Dendritic cell treated with granulocyte-macrophage colony-stimulating factor and Interleukin-4, amounts not matched to agents 40 ng/mL and 50 ng/mL, for 4 days (primary cell): ENCODE measurements around the gene EFNB2.

Experiments used
- H3K27ac Mint-ChIP-seq: one replicate; pipeline ENCODE4 v1.8.0; 2022; ENCODE audit warnings: mild to moderate bottlenecking, mixed read lengths
- H3K27me3 Mint-ChIP-seq: one replicate; pipeline ENCODE4 v1.8.0; 2022; ENCODE audit warnings: mild to moderate bottlenecking, mixed read lengths
- H3K36me3 Mint-ChIP-seq: one replicate; pipeline ENCODE4 v1.8.0; 2022; ENCODE audit warnings: low read depth, mixed read lengths
- H3K4me1 Mint-ChIP-seq: one replicate; pipeline ENCODE4 v1.8.0; 2022; ENCODE audit warnings: low read depth, mixed read lengths
- H3K4me3 Mint-ChIP-seq: one replicate; pipeline ENCODE4 v1.8.0; 2022; ENCODE audit warnings: mild to moderate bottlenecking, moderate library complexity, mixed read lengths
- H3K9me3 Mint-ChIP-seq: one replicate; pipeline ENCODE4 v1.8.0; 2022; ENCODE audit warnings: mixed read lengths
- intact Hi-C: fragments of 100-400 bp; cut with micrococcal nuclease; formaldehyde crosslinking; loops from one replicate; pipeline ENCODE4 v1.15.0; 2022

Gene EFNB2

DNA sequence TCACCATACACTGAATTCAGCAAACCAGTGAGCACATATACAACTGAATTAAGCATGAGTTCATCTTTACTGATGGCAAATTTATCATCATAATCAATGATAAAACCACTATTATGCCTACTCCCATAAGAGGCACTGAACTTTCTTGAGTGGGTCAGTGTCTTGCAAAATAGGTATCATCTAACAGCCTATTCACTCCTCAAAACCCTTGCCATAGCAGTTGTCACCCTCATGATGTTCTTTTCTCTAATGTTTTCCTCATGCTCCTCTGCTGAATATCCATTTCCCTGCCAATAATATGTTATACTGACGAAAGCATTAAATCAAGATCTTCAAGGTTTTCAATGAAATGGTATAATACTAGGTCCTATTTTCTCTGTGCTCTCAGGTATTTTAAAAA, 26.8 kb upstream of the EFNB2 start:
- peaks cover 30% of the 10 kb centered on the region for H3K36me3 Mint-ChIP-seq
- no peak overlapping the region for H3K27ac Mint-ChIP-seq
- H3K9me3 Mint-ChIP-seq = no peaks in the 10 kb centered on the region
- intact Hi-C loops = no loop called here
- no peak overlapping the region for H3K4me3 Mint-ChIP-seq
- H3K4me1 Mint-ChIP-seq = peaks cover 56% of the 10 kb centered on the region
- H3K27me3 Mint-ChIP-seq = no peaks in the 10 kb centered on the region

DNA sequence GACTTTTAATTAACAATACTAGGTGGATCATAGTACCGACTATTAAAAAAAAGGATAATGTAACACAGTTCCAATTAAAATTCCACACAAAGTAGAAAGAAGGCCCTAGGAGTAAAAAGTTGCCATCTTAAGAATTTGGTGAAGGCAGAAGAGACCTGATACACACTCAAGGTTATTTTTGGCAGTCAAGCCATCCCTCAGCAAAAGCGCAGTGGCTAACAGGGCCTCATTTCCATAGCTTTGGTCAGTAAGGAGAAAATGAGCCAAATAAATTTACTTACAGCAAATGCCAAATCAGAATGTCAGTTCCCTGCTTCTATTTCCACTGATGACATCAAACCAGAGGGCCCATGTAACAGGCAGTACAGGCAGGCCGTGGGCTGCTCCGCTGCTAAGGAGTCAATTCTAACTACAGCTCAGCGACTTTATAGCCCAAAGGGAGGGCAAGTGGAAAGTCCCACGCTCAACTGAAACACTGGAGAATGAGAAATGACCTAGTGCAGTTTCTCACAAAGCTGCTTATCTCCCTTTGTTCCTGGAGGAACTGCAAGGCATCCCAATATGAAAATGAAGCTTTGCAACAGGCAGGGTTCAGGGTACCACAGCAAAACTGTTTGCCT, 26.2 kb upstream of the EFNB2 start:
- Mint-ChIP-seq H3K9me3 (no peaks in the 10 kb centered on the region), H3K4me3 (no peak overlapping the region), H3K27me3 (no peaks in the 10 kb centered on the region), H3K27ac (no peak overlapping the region), H3K36me3 (peaks cover 31% of the 10 kb centered on the region), H3K4me1 (peaks cover 56% of the 10 kb centered on the region)
- intact Hi-C loops = no loop called here

GRCh38 chr13:106560821-106561220, 25.4 kb upstream of the EFNB2 start:
- no peaks in the 10 kb centered on the region for H3K27me3 Mint-ChIP-seq
- H3K4me3 Mint-ChIP-seq = no peak overlapping the region
- peaks cover 48% of the 10 kb centered on the region for H3K4me1 Mint-ChIP-seq
- intact Hi-C loops = no loop called here
- H3K36me3 Mint-ChIP-seq = peaks cover 39% of the 10 kb centered on the region
- no peak overlapping the region for H3K27ac Mint-ChIP-seq
- no peaks in the 10 kb centered on the region for H3K9me3 Mint-ChIP-seq

GRCh38 chr13:106558527-106558926, 23.1 kb upstream of the EFNB2 start:
- Mint-ChIP-seq H3K27ac (no peak overlapping the region), H3K36me3 (peaks cover 62% of the 10 kb centered on the region), H3K27me3 (no peaks in the 10 kb centered on the region), H3K9me3 (no peaks in the 10 kb centered on the region), H3K4me3 (no peak overlapping the region), H3K4me1 (peaks cover 37% of the 10 kb centered on the region)
- intact Hi-C loops = no loop called here

DNA sequence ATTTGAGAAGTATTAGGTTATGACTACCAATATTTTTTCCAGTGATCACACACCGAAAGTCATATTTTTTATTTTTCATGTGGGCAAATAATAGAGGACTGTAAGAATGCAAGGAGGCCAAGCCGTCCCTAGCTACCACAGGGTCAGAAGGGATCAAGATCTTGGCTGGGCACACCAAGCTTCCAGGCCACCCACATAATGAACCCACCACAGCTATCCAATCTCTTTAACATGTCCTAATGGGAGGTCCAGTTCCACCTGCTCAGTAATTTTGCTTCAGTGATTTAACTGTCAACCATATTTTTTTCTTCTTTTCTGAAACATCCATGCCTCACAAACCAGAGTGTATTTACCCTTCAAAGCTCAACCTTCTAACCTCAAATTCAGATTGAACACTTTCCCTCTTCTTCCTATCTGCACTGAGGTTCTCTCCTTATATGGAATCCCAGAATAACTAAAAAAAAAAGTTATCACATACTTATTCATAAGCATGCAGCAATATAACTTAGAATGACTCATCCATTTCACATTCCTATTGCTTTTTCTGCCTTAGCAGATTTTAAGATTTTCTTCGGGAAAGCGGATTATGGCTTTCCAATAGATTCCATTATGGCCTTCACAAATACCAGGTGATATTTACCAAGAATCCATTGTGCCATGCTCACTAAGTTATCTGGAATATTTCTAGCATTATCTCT, 20.3 kb upstream of the EFNB2 start:
- peaks cover 36% of the 10 kb centered on the region for H3K4me1 Mint-ChIP-seq
- intact Hi-C loops = no loop called here
- H3K27me3 Mint-ChIP-seq = no peaks in the 10 kb centered on the region
- H3K27ac Mint-ChIP-seq = no peak overlapping the region
- H3K36me3 Mint-ChIP-seq = peaks cover 77% of the 10 kb centered on the region
- H3K9me3 Mint-ChIP-seq = no peaks in the 10 kb centered on the region
- no peak overlapping the region for H3K4me3 Mint-ChIP-seq

DNA sequence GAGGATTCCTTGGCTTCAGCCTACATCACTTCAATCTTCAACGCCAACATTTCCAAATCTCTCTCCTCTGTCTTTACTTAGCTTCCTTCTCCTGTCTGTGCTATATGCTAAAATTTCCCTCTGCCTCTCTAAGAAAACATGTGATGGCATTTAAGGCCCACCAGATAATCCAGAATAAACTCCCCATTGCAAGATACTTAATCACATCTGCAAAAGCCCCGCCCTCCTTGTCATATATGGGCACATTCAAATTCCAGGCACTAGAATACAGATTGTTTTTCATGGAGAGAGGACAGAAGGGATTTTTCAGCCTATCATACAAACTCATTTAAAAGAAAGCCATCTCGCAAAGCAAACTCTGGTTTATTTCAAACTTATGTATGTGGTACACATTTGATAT, 16.3 kb upstream of the EFNB2 start:
- intact Hi-C loops = no loop called here
- Mint-ChIP-seq H3K36me3 (peaks cover 73% of the 10 kb centered on the region), H3K4me1 (peaks cover 45% of the 10 kb centered on the region), H3K4me3 (no peak overlapping the region), H3K9me3 (no peaks in the 10 kb centered on the region), H3K27ac (peak overlapping the region; percentile 21), H3K27me3 (no peaks in the 10 kb centered on the region)

- Mint-ChIP-seq H3K4me1 (peaks cover 45% of the 10 kb centered on the region), H3K27ac (peak overlapping the region; percentile 21), H3K9me3 (no peaks in the 10 kb centered on the region), H3K27me3 (no peaks in the 10 kb centered on the region), H3K36me3 (peaks cover 70% of the 10 kb centered on the region), H3K4me3 (no peak overlapping the region)
- intact Hi-C loops = no loop called here
These were observed 15.9 kb upstream of the EFNB2 start for GRCh38 chr13:106551350-106551749.

- no peak overlapping the region for H3K4me3 Mint-ChIP-seq
- H3K9me3 Mint-ChIP-seq = no peaks in the 10 kb centered on the region
- H3K4me1 Mint-ChIP-seq = peaks cover 45% of the 10 kb centered on the region
- intact Hi-C loops = no loop called here
- H3K27ac Mint-ChIP-seq = peak overlapping the region; percentile 21
- H3K36me3 Mint-ChIP-seq = peaks cover 63% of the 10 kb centered on the region
- H3K27me3 Mint-ChIP-seq = no peaks in the 10 kb centered on the region
These were observed 15.2 kb upstream of the EFNB2 start for GRCh38 chr13:106550570-106551135.

DNA sequence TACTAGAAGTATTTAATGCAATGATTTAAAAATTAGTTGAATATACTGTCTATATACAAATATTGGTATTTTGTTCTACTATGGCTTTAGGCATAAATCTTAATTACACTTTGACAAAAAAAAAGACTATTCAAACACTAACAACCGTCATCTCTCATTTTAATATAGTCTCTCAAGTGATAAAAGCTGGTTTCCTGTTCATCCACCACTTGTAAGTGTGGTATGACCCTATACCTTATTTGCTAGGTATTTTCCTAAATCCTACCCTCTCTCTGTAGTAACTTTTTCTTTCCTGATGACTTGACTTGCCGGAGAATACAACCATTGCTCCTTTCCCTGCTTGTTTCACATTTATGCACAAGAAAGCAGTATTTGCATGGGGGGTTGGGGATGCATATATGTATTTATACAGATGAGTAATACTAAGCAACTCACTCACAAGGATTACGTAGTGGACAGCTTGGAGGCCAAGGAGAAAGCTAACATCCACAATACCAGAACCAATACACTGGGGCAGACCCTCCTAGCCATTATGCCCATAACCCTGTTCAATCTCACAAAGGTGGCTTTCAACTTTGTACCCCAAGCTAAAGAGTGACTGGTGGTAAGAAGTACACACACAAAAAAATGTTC, 12.7 kb upstream of the EFNB2 start:
- H3K4me1 Mint-ChIP-seq = peaks cover 29% of the 10 kb centered on the region

GRCh38 chr13:106541826-106542225, 6.4 kb upstream of the EFNB2 start:
- intact Hi-C loops = no loop called here
- H3K36me3 Mint-ChIP-seq = peaks cover 24% of the 10 kb centered on the region
- H3K27ac Mint-ChIP-seq = no peak overlapping the region
- no peaks in the 10 kb centered on the region for H3K4me1 Mint-ChIP-seq
- no peaks in the 10 kb centered on the region for H3K9me3 Mint-ChIP-seq
- no peaks in the 10 kb centered on the region for H3K27me3 Mint-ChIP-seq
- H3K4me3 Mint-ChIP-seq = no peak overlapping the region

More for the DNA sequence above, 12.7 kb upstream of the EFNB2 start:
- H3K27ac Mint-ChIP-seq = no peak overlapping the region
- peaks cover 46% of the 10 kb centered on the region for H3K36me3 Mint-ChIP-seq
- no peaks in the 10 kb centered on the region for H3K9me3 Mint-ChIP-seq
- no peak overlapping the region for H3K4me3 Mint-ChIP-seq
- intact Hi-C loops = no loop called here
- no peaks in the 10 kb centered on the region for H3K27me3 Mint-ChIP-seq

DNA sequence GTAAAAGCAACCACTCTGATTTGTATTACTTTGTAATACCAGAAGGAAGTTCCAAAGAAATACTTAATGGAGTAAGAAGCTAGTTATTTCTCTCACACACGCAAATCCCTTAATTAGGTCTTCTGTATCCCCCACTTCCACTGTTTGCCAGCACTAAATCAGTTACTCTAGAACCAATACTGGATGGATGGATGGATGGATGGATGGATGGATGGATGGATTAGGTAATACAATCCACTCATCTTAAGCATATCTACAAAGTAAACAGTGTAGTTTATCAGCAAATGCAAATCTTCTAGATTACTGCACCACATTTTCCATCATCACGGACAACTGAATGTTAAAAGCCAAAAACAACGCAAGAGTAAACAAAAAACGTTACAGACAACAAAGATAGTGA, 5.2 kb upstream of the EFNB2 start:
- intact Hi-C loops = no loop called here
- peaks cover 4% of the 10 kb centered on the region for H3K27me3 Mint-ChIP-seq
- no peaks in the 10 kb centered on the region for H3K9me3 Mint-ChIP-seq
- no peak overlapping the region for H3K4me3 Mint-ChIP-seq
- peaks cover 28% of the 10 kb centered on the region for H3K36me3 Mint-ChIP-seq
- peaks cover 6% of the 10 kb centered on the region for H3K4me1 Mint-ChIP-seq
- H3K27ac Mint-ChIP-seq = no peak overlapping the region

- H3K27ac Mint-ChIP-seq = no peak overlapping the region
- no peaks in the 10 kb centered on the region for H3K9me3 Mint-ChIP-seq
- intact Hi-C loops = loop anchor here (2.0 to 10.0 kb wide), 3 partner anchors 31 to 1763 kb away; partner anchors contain the start of gene ARGLU1
- peaks cover 21% of the 10 kb centered on the region for H3K4me1 Mint-ChIP-seq
- H3K4me3 Mint-ChIP-seq = no peak overlapping the region
- H3K36me3 Mint-ChIP-seq = peaks cover 19% of the 10 kb centered on the region
- peaks cover 25% of the 10 kb centered on the region for H3K27me3 Mint-ChIP-seq
These were observed 2.1 kb upstream of the EFNB2 start for GRCh38 chr13:106537521-106537920.

GRCh38 chr13:106536244-106537034, 977 bp upstream of the EFNB2 start:
- peaks cover 21% of the 10 kb centered on the region for H3K4me1 Mint-ChIP-seq
- peak overlapping the region; percentile 2 for H3K27ac Mint-ChIP-seq
- H3K4me3 Mint-ChIP-seq = peak overlapping the region; percentile 93
- intact Hi-C loops = loop anchor here (2.0 to 10.0 kb wide), 3 partner anchors 32 to 1762 kb away; partner anchors contain the start of gene ARGLU1
- peaks cover 34% of the 10 kb centered on the region for H3K27me3 Mint-ChIP-seq
- H3K9me3 Mint-ChIP-seq = no peaks in the 10 kb centered on the region
- peaks cover 16% of the 10 kb centered on the region for H3K36me3 Mint-ChIP-seq
